Stimulated activated naive CD8-positive, alpha-beta T cell treated with anti-CD3 and anti-CD28 coated beads, Interleukin-15, amount 100 ng/mL, for 72 hours (primary cell): ENCODE data around the gene IRAK2.
"Not testable (repeated sequence)": the region's sequence is repeated elsewhere in the genome, so short reads cannot be mapped to it uniquely, and the experiment has no call there.

ENCODE experiments used
- ATAC-seq: fragments of 150-1000 bp; cut with Tn5 transposase; 2 replicates; pipeline ENCODE4 v1.10.0; 2021; ENCODE audit warnings: mild to moderate bottlenecking, moderate library complexity
- DNase-seq, 2 donors: peaks; one replicate each; pipeline ENCODE4 v3.0.0; 2021 to 2022
- H3K27ac Mint-ChIP-seq, 2 donors: one replicate each; pipeline ENCODE4 v1.8.0; 2022; ENCODE audit warnings: mild to moderate bottlenecking in 2 of 2, mixed read lengths in 2 of 2, moderate library complexity in 2 of 2
- H3K27me3 Mint-ChIP-seq: one replicate; pipeline ENCODE4 v1.8.0; 2022; ENCODE audit warnings: mixed read lengths
- H3K4me1 Mint-ChIP-seq: one replicate; pipeline ENCODE4 v1.8.0; 2022; ENCODE audit warnings: mild to moderate bottlenecking, mixed read lengths
- H3K4me3 Mint-ChIP-seq, 2 donors: one replicate each; pipeline ENCODE4 v1.8.0; 2022; ENCODE audit warnings: mild to moderate bottlenecking in 2 of 2, mixed read lengths in 2 of 2, moderate library complexity in 1 of 2
- H3K9me3 Mint-ChIP-seq, 2 donors: one replicate each; pipeline ENCODE4 v1.8.0; 2022; ENCODE audit warnings: mixed read lengths in 2 of 2

Gene IRAK2

GRCh38 chr3:10164546-10165393 is at the start of gene IRAK2:
TSS of gene IRAK2 (plus strand) at chr3:10164919. CDS start at chr3:10164955, 36 bp downstream.
- Mint-ChIP-seq H3K27ac (no peak within 1 kb of the TSS), H3K9me3 (peaks cover 5 to 13% of the 10 kb centered on the region in 2 donors), H3K4me3 (peak within 1 kb of the TSS; percentile 78 to 86), H3K4me1 (peaks cover 24% of the 10 kb centered on the region), H3K27me3 (no peaks in the 10 kb centered on the region)
- peak; percentile 51 to 63 for DNase-seq
- ATAC-seq = peak; percentile 89

GRCh38 chr3:10115326-10116137 is 49.2 kb upstream of the IRAK2 start, which contains the start of gene BRK1:
TSS of gene BRK1 (plus strand) at chr3:10115675. CDS start at chr3:10115702, 27 bp downstream.
- H3K9me3 Mint-ChIP-seq = no peaks in the 10 kb centered on the region
- peak within 1 kb of the TSS; percentile 97 to 98 for H3K27ac Mint-ChIP-seq
- ATAC-seq = peak; percentile 99

DNA sequence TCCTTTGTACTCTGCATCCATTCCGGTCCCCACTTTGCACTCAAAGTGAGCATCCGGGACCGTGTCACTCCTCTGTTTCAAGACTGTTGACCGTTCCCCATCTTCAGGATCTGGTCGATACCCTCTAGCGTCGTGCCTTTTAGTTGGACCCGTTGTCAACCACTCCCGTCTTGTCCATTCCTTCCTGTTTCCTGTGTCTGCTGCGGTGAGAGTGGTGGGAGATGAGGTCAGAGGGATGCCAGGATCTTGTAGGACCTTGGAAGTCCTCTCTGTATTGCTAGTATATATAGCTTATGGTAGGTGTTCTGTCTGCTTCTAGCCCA is 48.6 kb upstream of the IRAK2 start:
- peaks cover 49% of the 10 kb centered on the region for H3K4me1 Mint-ChIP-seq
- DNase-seq (peak in 1 of 2 donors; percentile 5), ATAC-seq (peak; percentile 52)
- peak overlapping the region; percentile 95 to 96 for H3K4me3 Mint-ChIP-seq
- no peaks in the 10 kb centered on the region for H3K9me3 Mint-ChIP-seq
- no peaks in the 10 kb centered on the region for H3K27me3 Mint-ChIP-seq
- H3K27ac Mint-ChIP-seq = peak overlapping the region; percentile 96 to 98

More at GRCh38 chr3:10115326-10116137, 49.2 kb upstream of the IRAK2 start, which contains the start of gene BRK1:
- Mint-ChIP-seq H3K27me3 (no peaks in the 10 kb centered on the region), H3K4me3 (peak within 1 kb of the TSS; percentile 95 to 96), H3K4me1 (peaks cover 44% of the 10 kb centered on the region)
- DNase-seq = peak; percentile 90 to 95

- ATAC-seq = no peak
- Mint-ChIP-seq H3K27ac (peak overlapping the region in 1 of 2 donors; percentile 98), H3K9me3 (no peaks in the 10 kb centered on the region), H3K4me1 (peaks cover 52% of the 10 kb centered on the region), H3K27me3 (no peaks in the 10 kb centered on the region), H3K4me3 (peak overlapping the region; percentile 95 to 96)
- no peak for DNase-seq
Observed at GRCh38 chr3:10116928-10117327, 47.8 kb upstream of the IRAK2 start.

- Mint-ChIP-seq H3K4me1 (peaks cover 63% of the 10 kb centered on the region), H3K27ac (no peak overlapping the region), H3K9me3 (no peaks in the 10 kb centered on the region), H3K4me3 (no peak overlapping the region), H3K27me3 (no peaks in the 10 kb centered on the region)
- ATAC-seq (no peak), DNase-seq (no peak)
Observed at GRCh38 chr3:10119376-10119775, 45.3 kb upstream of the IRAK2 start.

- H3K9me3 Mint-ChIP-seq = no peaks in the 10 kb centered on the region
- ATAC-seq = no peak
- no peak for DNase-seq
- H3K4me1 Mint-ChIP-seq = peaks cover 60% of the 10 kb centered on the region
- no peaks in the 10 kb centered on the region for H3K27me3 Mint-ChIP-seq
- peak overlapping the region; percentile 22 to 61 for H3K27ac Mint-ChIP-seq
- no peak overlapping the region for H3K4me3 Mint-ChIP-seq
Observed at GRCh38 chr3:10121064-10121463, 43.7 kb upstream of the IRAK2 start.

GRCh38 chr3:10122724-10123123 is 42.0 kb upstream of the IRAK2 start:
- Mint-ChIP-seq H3K27me3 (no peaks in the 10 kb centered on the region), H3K27ac (no peak overlapping the region), H3K4me1 (peaks cover 51% of the 10 kb centered on the region), H3K4me3 (no peak overlapping the region), H3K9me3 (no peaks in the 10 kb centered on the region)
- ATAC-seq (no peak), DNase-seq (no peak)

DNA sequence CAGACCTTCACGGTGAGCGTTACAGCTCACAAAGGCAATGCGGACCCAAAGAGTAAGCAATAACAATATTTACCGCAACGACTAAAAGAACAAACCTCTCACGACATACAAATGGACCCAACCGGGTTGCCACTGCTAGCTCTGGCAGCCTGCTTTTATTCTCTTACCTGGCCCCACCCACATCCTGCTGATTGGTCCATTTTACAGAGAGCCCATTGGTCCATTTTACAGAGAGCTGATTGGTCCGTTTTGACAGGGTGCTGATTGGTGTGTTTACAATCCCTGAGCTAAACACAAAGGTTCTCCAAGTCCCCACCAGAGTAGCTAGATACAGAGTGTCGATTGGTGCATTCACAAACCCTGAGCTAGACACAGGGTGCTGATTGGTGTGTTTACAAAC is 28.8 kb upstream of the IRAK2 start:
- not testable (repeated sequence) for H3K9me3 Mint-ChIP-seq, H3K4me1 Mint-ChIP-seq, H3K27ac Mint-ChIP-seq, H3K4me3 Mint-ChIP-seq, DNase-seq, ATAC-seq, H3K27me3 Mint-ChIP-seq

- no peak overlapping the region for H3K27ac Mint-ChIP-seq
- H3K9me3 Mint-ChIP-seq = no peaks in the 10 kb centered on the region
- no peak for ATAC-seq
- no peak overlapping the region for H3K4me3 Mint-ChIP-seq
- no peak for DNase-seq
- H3K27me3 Mint-ChIP-seq = no peaks in the 10 kb centered on the region
- peaks cover 5% of the 10 kb centered on the region for H3K4me1 Mint-ChIP-seq
Observed at GRCh38 chr3:10136426-10137005, 28.2 kb upstream of the IRAK2 start.

DNA sequence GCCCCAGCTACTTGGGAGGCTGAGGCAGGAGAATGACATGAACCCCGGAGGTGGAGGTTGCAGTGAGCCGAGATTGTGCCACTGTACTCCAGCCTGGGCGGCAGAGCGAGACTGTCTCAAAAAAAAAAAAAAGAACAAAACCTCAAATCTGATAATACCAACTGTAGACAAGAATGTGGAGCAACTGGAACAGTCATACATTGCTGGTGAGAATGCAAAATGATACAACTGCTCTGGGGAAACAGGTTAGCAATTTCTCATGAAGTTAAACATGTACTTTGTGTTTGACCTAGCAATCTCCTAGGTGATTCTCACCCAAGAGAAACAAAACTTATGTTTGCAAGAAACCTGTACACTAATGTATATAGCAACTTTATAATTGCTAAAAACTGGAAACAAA is 27.5 kb upstream of the IRAK2 start:
- no peak for DNase-seq
- ATAC-seq = no peak
- Mint-ChIP-seq H3K4me3 (no peak overlapping the region), H3K4me1 (peaks cover 5% of the 10 kb centered on the region), H3K9me3 (no peaks in the 10 kb centered on the region), H3K27ac (no peak overlapping the region), H3K27me3 (no peaks in the 10 kb centered on the region)

- Mint-ChIP-seq H3K27ac (peak overlapping the region; percentile 19 to 98), H3K4me3 (peak overlapping the region; percentile 89 to 91), H3K4me1 (peaks cover 35% of the 10 kb centered on the region), H3K9me3 (no peaks in the 10 kb centered on the region), H3K27me3 (no peaks in the 10 kb centered on the region)
- DNase-seq (no peak), ATAC-seq (peak; percentile 0)
Observed at GRCh38 chr3:10140996-10141546, 23.6 kb upstream of the IRAK2 start.

DNA sequence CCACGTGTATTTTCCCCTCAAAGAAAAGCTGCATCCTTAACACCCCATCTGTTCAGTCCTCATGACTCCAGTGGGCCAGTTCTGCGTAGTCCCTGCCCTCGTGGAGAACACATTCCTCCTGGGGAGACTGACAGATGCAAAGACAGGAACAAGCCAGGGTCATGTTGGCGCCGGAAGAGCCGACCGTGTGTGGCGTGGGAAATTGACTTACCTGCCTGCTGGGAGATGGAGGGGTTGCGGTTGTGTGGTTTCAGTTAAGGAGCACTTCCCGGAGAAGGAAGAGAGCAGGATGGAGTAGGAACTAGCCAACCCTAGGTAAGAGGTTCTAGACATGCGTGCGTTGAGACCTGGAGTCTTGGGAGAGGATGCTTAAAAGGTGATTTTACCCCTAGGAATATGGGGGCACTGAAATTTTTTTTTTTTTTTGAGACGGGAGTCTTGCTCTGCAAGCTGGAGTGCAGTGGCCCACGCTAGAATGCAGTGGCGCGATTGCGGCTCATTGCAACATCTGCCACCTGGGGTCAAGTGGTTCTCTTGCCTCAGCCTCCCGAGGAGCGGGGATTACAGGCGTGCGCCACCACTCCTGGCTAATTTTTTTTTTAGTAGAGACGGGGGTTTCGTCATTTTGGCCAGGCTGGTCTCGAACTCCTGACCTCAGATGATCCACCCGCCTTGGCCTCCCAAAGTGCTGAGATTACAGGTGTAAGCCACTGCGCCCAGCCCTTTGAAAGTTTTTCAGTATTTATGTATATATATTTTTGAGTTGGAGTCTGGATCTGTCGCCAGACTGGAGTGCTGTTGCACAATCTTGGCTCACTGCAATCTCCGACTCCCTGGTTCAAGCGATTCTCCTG is 21.8 kb upstream of the IRAK2 start:
- no peaks in the 10 kb centered on the region for H3K27me3 Mint-ChIP-seq
- no peak for ATAC-seq
- H3K4me3 Mint-ChIP-seq = peak overlapping the region; percentile 89 to 91
- peak overlapping the region; percentile 91 to 98 for H3K27ac Mint-ChIP-seq
- peak; percentile 5 to 26 for DNase-seq
- H3K4me1 Mint-ChIP-seq = peaks cover 44% of the 10 kb centered on the region
- no peaks in the 10 kb centered on the region for H3K9me3 Mint-ChIP-seq

- no peak overlapping the region for H3K27ac Mint-ChIP-seq
- peaks cover 52% of the 10 kb centered on the region for H3K4me1 Mint-ChIP-seq
- H3K27me3 Mint-ChIP-seq = no peaks in the 10 kb centered on the region
- H3K9me3 Mint-ChIP-seq = no peaks in the 10 kb centered on the region
- H3K4me3 Mint-ChIP-seq = peak overlapping the region; percentile 50 to 70
- no peak for ATAC-seq
- no peak for DNase-seq
Observed at GRCh38 chr3:10145685-10146084, 19.0 kb upstream of the IRAK2 start.

GRCh38 chr3:10149226-10149625 is 15.5 kb upstream of the IRAK2 start:
- H3K27ac Mint-ChIP-seq = no peak overlapping the region
- H3K4me1 Mint-ChIP-seq = peaks cover 28% of the 10 kb centered on the region
- no peak for DNase-seq
- no peak for ATAC-seq
- H3K4me3 Mint-ChIP-seq = peak overlapping the region in 1 of 2 donors; percentile 41
- no peaks in the 10 kb centered on the region for H3K27me3 Mint-ChIP-seq
- no peaks in the 10 kb centered on the region for H3K9me3 Mint-ChIP-seq

DNA sequence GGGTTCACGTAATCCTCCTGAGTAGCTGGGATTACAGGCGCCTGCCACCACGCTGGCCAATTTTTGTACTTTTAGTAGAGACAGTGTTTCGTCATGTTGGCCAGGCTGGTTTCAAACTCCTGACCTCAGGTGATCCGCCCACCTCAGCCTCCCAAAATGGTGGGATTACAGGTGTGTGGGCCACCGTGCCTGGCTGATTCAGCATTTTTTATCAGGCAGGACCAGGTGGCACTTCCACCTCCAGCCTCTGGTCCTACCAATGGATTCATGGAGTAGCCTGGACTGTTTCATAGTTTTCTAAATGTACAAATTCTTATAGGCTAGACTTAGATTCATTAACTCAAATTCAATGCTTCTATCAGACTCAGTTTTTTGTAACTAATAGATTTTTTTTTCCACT is 13.7 kb upstream of the IRAK2 start:
- Mint-ChIP-seq H3K4me1 (peaks cover 33% of the 10 kb centered on the region), H3K27ac (no peak overlapping the region), H3K9me3 (no peaks in the 10 kb centered on the region), H3K27me3 (no peaks in the 10 kb centered on the region), H3K4me3 (no peak overlapping the region)
- ATAC-seq = no peak
- no peak for DNase-seq
